ENCODE results near the gene TEKT5. TPM values are rescaled to one million over a fixed set of nuclear protein-coding genes. Genes with fewer than 3 reads are reported as not detected.

Gene TEKT5
- total and polyA plus RNA-seq, 12 donors: 0.59 to 0.69 TPM; not detected in 10

DNA sequence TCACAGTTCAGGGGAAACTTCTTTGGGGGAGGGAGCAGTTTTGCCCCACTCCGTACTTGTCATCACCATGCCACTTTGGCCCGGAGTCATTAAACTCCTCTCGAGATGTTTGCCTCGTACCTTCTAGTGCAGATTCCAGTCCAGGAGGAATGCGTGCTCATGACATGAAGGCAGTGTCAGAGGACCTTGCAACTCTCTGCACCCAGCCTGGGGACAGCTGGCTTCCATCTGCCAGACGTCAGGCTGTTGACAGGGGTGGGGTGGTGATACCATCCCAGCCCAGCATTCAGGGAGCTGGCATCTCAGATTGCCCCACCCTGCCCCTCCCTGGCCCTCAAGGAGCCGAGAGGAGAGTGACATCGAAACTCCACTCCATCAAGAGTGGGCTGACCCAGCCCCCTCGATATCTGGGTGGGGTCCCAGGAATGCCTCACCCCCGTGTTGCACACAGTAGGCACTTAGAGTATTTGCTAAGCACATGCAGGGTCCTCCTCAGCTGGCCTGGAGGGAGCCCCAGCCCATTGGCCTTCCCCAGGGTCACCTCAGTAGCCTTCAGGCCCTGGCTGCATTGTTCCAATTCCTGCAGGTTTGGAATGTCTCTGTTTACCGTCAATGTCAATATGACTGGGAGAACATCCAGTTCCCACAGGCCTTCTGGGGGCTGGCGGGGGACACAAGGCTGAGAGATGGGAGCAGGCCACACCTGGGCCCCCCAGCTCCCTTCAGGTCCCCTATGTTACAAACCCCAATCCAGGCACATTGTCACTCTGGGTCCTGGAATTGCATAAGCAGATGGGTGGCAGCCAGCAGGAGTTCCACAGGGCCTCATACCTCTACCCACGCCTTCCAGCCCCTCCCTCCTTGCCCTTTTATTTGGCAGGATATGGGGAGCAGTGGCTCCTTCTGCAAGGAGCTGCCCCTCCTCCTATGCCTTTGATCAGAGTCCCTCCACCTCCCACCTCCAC is 93.0 kb downstream of the TEKT5 start:
- peak overlapping the region in 7 of 10 donors; percentile 20 to 63 (median 56) for H3K27ac ChIP-seq
- TF ChIP-seq, protein P1, sequence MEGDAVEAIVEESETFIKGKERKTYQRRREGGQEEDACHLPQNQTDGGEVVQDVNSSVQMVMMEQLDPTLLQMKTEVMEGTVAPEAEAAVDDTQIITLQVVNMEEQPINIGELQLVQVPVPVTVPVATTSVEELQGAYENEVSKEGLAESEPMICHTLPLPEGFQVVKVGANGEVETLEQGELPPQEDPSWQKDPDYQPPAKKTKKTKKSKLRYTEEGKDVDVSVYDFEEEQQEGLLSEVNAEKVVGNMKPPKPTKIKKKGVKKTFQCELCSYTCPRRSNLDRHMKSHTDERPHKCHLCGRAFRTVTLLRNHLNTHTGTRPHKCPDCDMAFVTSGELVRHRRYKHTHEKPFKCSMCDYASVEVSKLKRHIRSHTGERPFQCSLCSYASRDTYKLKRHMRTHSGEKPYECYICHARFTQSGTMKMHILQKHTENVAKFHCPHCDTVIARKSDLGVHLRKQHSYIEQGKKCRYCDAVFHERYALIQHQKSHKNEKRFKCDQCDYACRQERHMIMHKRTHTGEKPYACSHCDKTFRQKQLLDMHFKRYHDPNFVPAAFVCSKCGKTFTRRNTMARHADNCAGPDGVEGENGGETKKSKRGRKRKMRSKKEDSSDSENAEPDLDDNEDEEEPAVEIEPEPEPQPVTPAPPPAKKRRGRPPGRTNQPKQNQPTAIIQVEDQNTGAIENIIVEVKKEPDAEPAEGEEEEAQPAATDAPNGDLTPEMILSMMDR (IDR thresholded peaks at IDR 0.05): no peak
- peaks cover 0 to 3% (median 0%) of the 10 kb centered on the region in 11 donors for H3K9me3 ChIP-seq
- DNase-seq: peak; percentile 34 to 56
- peaks cover 0 to 45% (median 33%) of the 10 kb centered on the region in 9 donors for H3K4me1 ChIP-seq
- no peak overlapping the region for H3K4me3 ChIP-seq
- ATAC-seq: peak; percentile 63 to 84 (median 82)
- H3K36me3 ChIP-seq: no peaks in the 10 kb centered on the region
- 31 to 41% methylated on average over 13 of the region's 13 CpGs for WGBS, 2 donors
- intact Hi-C loops (cut with DNase I): no loop called here
- peaks cover 0 to 4% (median 0%) of the 10 kb centered on the region in 7 donors for H3K27me3 ChIP-seq

DNA sequence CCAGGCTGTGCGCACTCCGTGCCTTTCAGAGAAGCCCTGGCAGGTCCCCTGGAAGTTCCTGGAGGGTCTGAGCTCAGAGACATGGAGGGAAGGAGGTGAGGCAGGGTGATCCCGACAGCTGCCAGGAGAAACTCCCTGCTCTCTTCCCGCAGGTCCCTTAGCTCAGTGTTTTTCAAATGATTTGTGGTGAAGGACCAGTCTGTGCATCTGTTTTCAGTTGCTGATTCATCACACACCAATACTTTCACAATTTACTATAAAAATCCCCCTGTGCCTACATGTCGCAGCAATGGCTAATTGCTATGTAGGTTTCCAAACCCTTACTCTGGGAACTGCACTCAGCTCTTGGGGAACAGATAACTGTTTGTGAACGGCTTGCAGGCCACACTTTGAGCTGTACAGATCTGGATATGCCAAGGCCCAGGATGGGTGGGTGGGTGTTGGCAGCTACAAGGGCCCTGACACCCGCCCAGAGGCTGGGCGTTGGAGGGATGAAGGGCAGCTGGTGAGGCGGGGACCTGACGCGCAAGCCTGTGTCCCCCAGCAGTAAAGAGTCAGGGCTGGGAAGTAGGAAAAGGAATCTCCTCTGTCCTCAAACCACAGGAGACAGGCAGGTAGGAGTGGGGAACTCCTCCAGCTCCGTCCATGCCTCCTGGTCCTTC is 93.8 kb downstream of the TEKT5 start:
- intact Hi-C loops (cut with DNase I): no loop called here
- Histone ChIP-seq H3K36me3 (no peaks in the 10 kb centered on the region), H3K27me3 (peaks cover 0 to 4% (median 0%) of the 10 kb centered on the region in 7 donors), H3K9me3 (peaks cover 0 to 3% (median 0%) of the 10 kb centered on the region in 11 donors), H3K4me3 (no peak overlapping the region), H3K27ac (peak overlapping the region in 7 of 10 donors; percentile 20 to 63 (median 56)), H3K4me1 (peaks cover 0 to 45% (median 33%) of the 10 kb centered on the region in 9 donors)
- TF ChIP-seq, protein P1 (IDR thresholded peaks at IDR 0.05): no peak
- DNase-seq: no peak
- ATAC-seq: peak; percentile 2 to 59 (median 31)
- WGBS, 2 donors: 36 to 48% methylated on average over 12 of the region's 12 CpGs

DNA sequence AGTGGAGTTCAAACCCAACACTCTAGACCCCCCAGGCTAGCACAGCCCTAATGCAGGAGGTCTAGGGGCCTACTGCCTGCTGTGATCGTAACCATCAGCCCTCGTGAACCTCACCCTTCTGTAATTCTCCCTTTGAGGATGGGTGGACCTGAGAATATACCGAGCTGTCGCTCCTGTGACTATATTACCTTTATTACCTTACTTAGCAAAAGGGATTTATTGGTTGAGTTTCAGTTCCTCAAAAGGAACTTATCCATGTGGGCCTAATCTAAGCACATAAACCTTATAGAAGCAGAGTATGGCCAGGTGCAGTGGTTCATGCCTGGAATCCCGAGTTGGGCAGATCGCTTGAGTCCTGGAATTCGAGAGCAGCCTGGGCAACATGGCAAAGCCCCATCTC is 95.1 kb downstream of the TEKT5 start:
- peaks cover 0 to 4% (median 0%) of the 10 kb centered on the region in 7 donors for H3K27me3 ChIP-seq
- 94% methylated on average over 7 of the region's 7 CpGs for WGBS, 2 donors
- TF ChIP-seq, protein P1 (IDR thresholded peaks at IDR 0.05): no peak
- ATAC-seq (no peak), DNase-seq (no peak)
- no peaks in the 10 kb centered on the region for H3K36me3 ChIP-seq
- H3K27ac ChIP-seq: no peak overlapping the region
- intact Hi-C loops (cut with DNase I): loop anchor here in 1 of 10 donors (10.0 kb wide), 1 partner anchor 55 kb away; no protein-coding TSS in a partner anchor
- peaks cover 0 to 45% (median 33%) of the 10 kb centered on the region in 9 donors for H3K4me1 ChIP-seq
- H3K4me3 ChIP-seq: no peak overlapping the region
- H3K9me3 ChIP-seq: peaks cover 0 to 3% (median 0%) of the 10 kb centered on the region in 11 donors

DNA sequence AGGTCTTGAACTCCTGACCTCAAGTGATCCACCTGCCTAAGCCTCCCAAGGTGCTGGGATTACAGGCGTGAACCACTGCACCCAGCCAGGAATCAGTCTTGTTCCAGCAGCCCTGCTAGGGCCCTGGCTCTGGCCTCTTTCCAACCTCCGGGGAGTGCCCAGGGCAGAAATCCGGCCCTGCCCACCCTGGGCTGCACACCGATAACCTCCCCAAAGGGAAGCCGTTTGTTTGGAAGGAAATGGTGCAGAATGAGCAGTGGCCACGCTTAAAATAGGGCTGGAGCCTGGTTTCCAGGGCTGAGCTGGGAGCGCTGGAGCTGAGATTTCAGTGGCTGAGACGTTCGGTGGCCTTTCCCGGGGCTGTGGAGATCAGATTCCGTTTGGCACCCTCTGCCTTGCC is 96.6 kb downstream of the TEKT5 start:
- WGBS, 2 donors: 19 to 25% methylated on average over 11 of the region's 11 CpGs
- DNase-seq: peak; percentile 67 to 74

More for the DNA sequence above, 96.6 kb downstream of the TEKT5 start:
- no peaks in the 10 kb centered on the region for H3K9me3 ChIP-seq
- peaks cover 0 to 45% (median 33%) of the 10 kb centered on the region in 9 donors for H3K4me1 ChIP-seq
- H3K4me3 ChIP-seq: no peak overlapping the region
- H3K27ac ChIP-seq: peak overlapping the region in 7 of 10 donors; percentile 19 to 61 (median 47)
- peak; percentile 46 to 75 (median 68) for ATAC-seq
- H3K27me3 ChIP-seq: peaks cover 0 to 4% (median 0%) of the 10 kb centered on the region in 7 donors
- H3K36me3 ChIP-seq: no peaks in the 10 kb centered on the region
- intact Hi-C loops (cut with DNase I): loop anchor here in 1 of 10 donors (10.0 kb wide), 1 partner anchor 57 kb away; no protein-coding TSS in a partner anchor
- TF ChIP-seq, protein P1 (IDR thresholded peaks at IDR 0.05): no peak

All from heart right ventricle (tissue), 16 donors.